ENCODE results near the gene BBS4. TPM values are rescaled to one million over a fixed set of nuclear protein-coding genes. Genes with fewer than 3 reads are reported as not detected.
"Not testable (repeated sequence)": the region's sequence is repeated elsewhere in the genome, so short reads cannot be mapped to it uniquely, and the experiment has no call there.

Gene BBS4
- total RNA-seq, 1 experiment from 2014 or later, result 18.9 TPM

DNA sequence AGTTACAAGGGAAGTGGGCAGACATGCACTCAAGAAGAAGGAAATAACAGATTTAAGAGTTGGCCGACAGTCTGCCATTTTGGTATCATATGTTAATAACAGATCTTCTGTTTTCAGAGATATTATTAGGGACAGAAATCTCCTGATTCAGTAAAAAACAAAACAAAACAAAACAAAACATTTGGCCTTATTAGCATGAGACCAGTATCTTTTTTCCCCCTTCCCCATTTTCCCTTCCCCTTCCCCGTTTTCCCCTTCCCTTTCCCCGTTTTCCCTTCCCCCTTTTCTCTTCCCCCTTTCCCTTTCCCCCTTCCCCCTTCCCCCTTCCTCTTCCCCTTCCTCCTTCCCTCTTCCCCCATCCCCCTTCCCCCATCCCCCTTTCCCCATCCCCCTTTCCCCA lies 39.4 kb downstream of the BBS4 start:
- Mint-ChIP-seq H3K4me3 (ENCODE audit: unreplicated experiment) (no peak overlapping the region), H3K36me3 (ENCODE audit: insufficient read depth, unreplicated experiment) (peaks cover 14% of the 10 kb centered on the region), H3K27me3 (ENCODE audit: insufficient read depth, unreplicated experiment) (no peaks in the 10 kb centered on the region), H3K4me1 (ENCODE audit: insufficient read depth, unreplicated experiment) (no peaks in the 10 kb centered on the region), H3K9me3 (ENCODE audit: unreplicated experiment) (no peaks in the 10 kb centered on the region), H3K27ac (ENCODE audit: low read depth, unreplicated experiment) (no peak overlapping the region)
- ChIA-PET CTCF (interaction anchor here (0.7 kb wide), 1 partner anchor 33 kb away, joined by 3 read pairs; no protein-coding TSS in a partner anchor), POLR2A (no interaction called here)
- TF ChIP-seq, protein P1, sequence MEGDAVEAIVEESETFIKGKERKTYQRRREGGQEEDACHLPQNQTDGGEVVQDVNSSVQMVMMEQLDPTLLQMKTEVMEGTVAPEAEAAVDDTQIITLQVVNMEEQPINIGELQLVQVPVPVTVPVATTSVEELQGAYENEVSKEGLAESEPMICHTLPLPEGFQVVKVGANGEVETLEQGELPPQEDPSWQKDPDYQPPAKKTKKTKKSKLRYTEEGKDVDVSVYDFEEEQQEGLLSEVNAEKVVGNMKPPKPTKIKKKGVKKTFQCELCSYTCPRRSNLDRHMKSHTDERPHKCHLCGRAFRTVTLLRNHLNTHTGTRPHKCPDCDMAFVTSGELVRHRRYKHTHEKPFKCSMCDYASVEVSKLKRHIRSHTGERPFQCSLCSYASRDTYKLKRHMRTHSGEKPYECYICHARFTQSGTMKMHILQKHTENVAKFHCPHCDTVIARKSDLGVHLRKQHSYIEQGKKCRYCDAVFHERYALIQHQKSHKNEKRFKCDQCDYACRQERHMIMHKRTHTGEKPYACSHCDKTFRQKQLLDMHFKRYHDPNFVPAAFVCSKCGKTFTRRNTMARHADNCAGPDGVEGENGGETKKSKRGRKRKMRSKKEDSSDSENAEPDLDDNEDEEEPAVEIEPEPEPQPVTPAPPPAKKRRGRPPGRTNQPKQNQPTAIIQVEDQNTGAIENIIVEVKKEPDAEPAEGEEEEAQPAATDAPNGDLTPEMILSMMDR (IDR thresholded peaks at IDR 0.05; ENCODE audit: unreplicated experiment), result no peak
- intact Hi-C loops (cut with micrococcal nuclease), result loop anchor here (10.0 kb wide), 1 partner anchor 519 kb away; no protein-coding TSS in a partner anchor
- DNase-seq (ENCODE audit: unreplicated experiment), result no peak
- BruUV-seq (replicated peaks), result no TSS peak

GRCh38 chr15:72725851-72726250 lies 39.8 kb downstream of the BBS4 start:
- H3K36me3 Mint-ChIP-seq (ENCODE audit: insufficient read depth, unreplicated experiment), result peaks cover 14% of the 10 kb centered on the region
- H3K27ac Mint-ChIP-seq (ENCODE audit: low read depth, unreplicated experiment); H3K4me1 Mint-ChIP-seq (ENCODE audit: insufficient read depth, unreplicated experiment); H3K4me3 Mint-ChIP-seq (ENCODE audit: unreplicated experiment); CTCF ChIA-PET; DNase-seq (ENCODE audit: unreplicated experiment); H3K9me3 Mint-ChIP-seq (ENCODE audit: unreplicated experiment); BruUV-seq (replicated peaks); H3K27me3 Mint-ChIP-seq (ENCODE audit: insufficient read depth, unreplicated experiment): not testable (repeated sequence)
- intact Hi-C loops (cut with micrococcal nuclease), result loop anchor here (10.0 kb wide), 1 partner anchor 519 kb away; no protein-coding TSS in a partner anchor
- POLR2A ChIA-PET, result interaction anchor here (1.5 kb wide), 1 partner anchor 9 kb away, joined by 6 read pairs; no protein-coding TSS in a partner anchor

- CTCF ChIA-PET, result interaction anchor here (0.6 to 0.7 kb wide), 3 partner anchors 57 to 954 kb away, joined by 3 to 4 read pairs (median 3); no protein-coding TSS in a partner anchor
- peaks cover 26% of the 10 kb centered on the region for H3K36me3 Mint-ChIP-seq (ENCODE audit: insufficient read depth, unreplicated experiment)
- H3K27ac Mint-ChIP-seq (ENCODE audit: low read depth, unreplicated experiment), result no peak overlapping the region
- TF ChIP-seq, protein P1 (IDR thresholded peaks at IDR 0.05; ENCODE audit: unreplicated experiment), result no peak
- POLR2A ChIA-PET, result interaction anchor here (1.2 to 1.5 kb wide), 2 partner anchors 8 to 31 kb away, joined by 3 to 6 read pairs; no protein-coding TSS in a partner anchor
- H3K4me3 Mint-ChIP-seq (ENCODE audit: unreplicated experiment), result no peak overlapping the region
- H3K27me3 Mint-ChIP-seq (ENCODE audit: insufficient read depth, unreplicated experiment), result no peaks in the 10 kb centered on the region
- intact Hi-C loops (cut with micrococcal nuclease), result loop anchor here (10.0 kb wide), 1 partner anchor 518 kb away; no protein-coding TSS in a partner anchor
- no TSS peak for BruUV-seq (replicated peaks)
- no peaks in the 10 kb centered on the region for H3K9me3 Mint-ChIP-seq (ENCODE audit: unreplicated experiment)
- no peaks in the 10 kb centered on the region for H3K4me1 Mint-ChIP-seq (ENCODE audit: insufficient read depth, unreplicated experiment)
- no peak for DNase-seq (ENCODE audit: unreplicated experiment)
Observed at GRCh38 chr15:72727154-72727553, 41.1 kb downstream of the BBS4 start.

DNA sequence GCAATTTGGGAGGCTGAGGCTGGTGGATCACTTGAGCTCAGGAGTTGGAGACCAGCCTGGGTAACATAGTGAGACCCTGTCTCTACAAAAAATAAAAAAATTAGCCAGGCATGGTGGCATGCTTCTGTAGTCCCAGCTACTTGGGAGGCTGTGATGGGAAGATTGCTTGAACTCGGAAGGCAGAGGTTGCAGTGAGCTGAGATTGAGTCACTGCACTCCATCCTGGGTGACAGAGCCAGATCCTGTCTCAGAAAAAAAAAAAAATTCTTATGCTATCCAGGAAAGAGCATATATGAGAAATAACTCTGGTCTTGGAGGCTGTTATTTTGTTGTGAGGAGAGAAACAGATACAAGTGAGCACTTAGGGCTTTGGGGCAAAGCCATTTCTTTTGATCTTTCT lies 42.2 kb downstream of the BBS4 start:
- H3K4me1 Mint-ChIP-seq (ENCODE audit: insufficient read depth, unreplicated experiment); BruUV-seq (replicated peaks); H3K27me3 Mint-ChIP-seq (ENCODE audit: insufficient read depth, unreplicated experiment); POLR2A ChIA-PET; DNase-seq (ENCODE audit: unreplicated experiment); H3K9me3 Mint-ChIP-seq (ENCODE audit: unreplicated experiment); H3K27ac Mint-ChIP-seq (ENCODE audit: low read depth, unreplicated experiment); H3K4me3 Mint-ChIP-seq (ENCODE audit: unreplicated experiment): not testable (repeated sequence)
- H3K36me3 Mint-ChIP-seq (ENCODE audit: insufficient read depth, unreplicated experiment), result peaks cover 27% of the 10 kb centered on the region
- intact Hi-C loops (cut with micrococcal nuclease), result loop anchor here (10.0 kb wide), 1 partner anchor 517 kb away; no protein-coding TSS in a partner anchor
- CTCF ChIA-PET, result interaction anchor here (0.8 to 1.0 kb wide), 2 partner anchors 98 to 545 kb away, joined by 3 to 4 read pairs; no protein-coding TSS in a partner anchor

DNA sequence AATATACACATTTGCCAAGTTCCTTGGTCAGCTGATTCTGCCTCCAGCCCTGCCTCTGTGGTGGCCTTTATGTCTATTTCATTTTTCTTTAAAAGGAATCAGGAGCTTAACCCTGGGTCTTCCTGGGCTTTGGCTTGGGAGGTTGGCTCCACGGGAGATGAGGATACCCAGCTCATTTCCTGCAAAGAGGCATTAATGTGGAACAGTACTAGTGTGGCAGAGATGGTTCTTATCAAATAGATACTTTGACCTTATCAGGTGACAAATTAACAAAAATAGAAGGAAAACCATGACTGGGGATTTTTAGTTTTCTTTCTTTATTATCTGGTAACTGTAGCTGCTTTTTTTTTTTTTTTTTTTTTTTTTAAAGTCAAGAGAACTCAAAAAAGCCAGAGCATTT lies 42.8 kb downstream of the BBS4 start:
- CTCF ChIA-PET, result interaction anchor here (0.8 to 1.0 kb wide), 2 partner anchors 98 to 544 kb away, joined by 3 to 4 read pairs; no protein-coding TSS in a partner anchor
- POLR2A ChIA-PET, result no interaction called here
- no peak for DNase-seq (ENCODE audit: unreplicated experiment)
- TF ChIP-seq, protein P1 (IDR thresholded peaks at IDR 0.05; ENCODE audit: unreplicated experiment), result no peak
- peaks cover 27% of the 10 kb centered on the region for H3K36me3 Mint-ChIP-seq (ENCODE audit: insufficient read depth, unreplicated experiment)
- intact Hi-C loops (cut with micrococcal nuclease), result loop anchor here (10.0 kb wide), 1 partner anchor 516 kb away; no protein-coding TSS in a partner anchor
- H3K27ac Mint-ChIP-seq (ENCODE audit: low read depth, unreplicated experiment), result no peak overlapping the region
- H3K4me1 Mint-ChIP-seq (ENCODE audit: insufficient read depth, unreplicated experiment), result no peaks in the 10 kb centered on the region
- H3K27me3 Mint-ChIP-seq (ENCODE audit: insufficient read depth, unreplicated experiment), result no peaks in the 10 kb centered on the region
- no peaks in the 10 kb centered on the region for H3K9me3 Mint-ChIP-seq (ENCODE audit: unreplicated experiment)
- no TSS peak for BruUV-seq (replicated peaks)
- H3K4me3 Mint-ChIP-seq (ENCODE audit: unreplicated experiment), result no peak overlapping the region

Data from MCF 10A (cell line).